GM06990 (cell line): ENCODE measurements around the gene IRF9.

Experiments
- DNase-seq: peaks from one replicate; pipeline ENCODE4 v3.0.0-alpha.2; 2011; ENCODE audit not compliant: insufficient read length; ENCODE audit errors: extremely low read depth
- H3K27me3 ChIP-seq: replicated peaks from 2 replicates; pipeline ENCODE4 v1.6.0; 2011; ENCODE audit warnings: low read length; ENCODE audit not compliant: control insufficient read depth, insufficient read depth
- H3K36me3 ChIP-seq: 2 replicates; pipeline ENCODE4 v1.5.1; 2011; ENCODE audit warnings: low read length; ENCODE audit not compliant: control insufficient read depth, insufficient read depth
- H3K4me3 ChIP-seq: replicated peaks from 2 replicates; pipeline ENCODE4 v1.5.1; 2011; ENCODE audit warnings: low read depth, mild to moderate bottlenecking, control low read depth, low read length
- CTCF ChIP-seq: IDR thresholded peaks from 2 replicates; pipeline ENCODE4 v1.5.1; 2011; ENCODE audit warnings: low read length, control low read depth, mild to moderate bottlenecking, inconsistent platforms; ENCODE audit not compliant: insufficient read depth, poor library complexity, severe bottlenecking

The IRF9 gene

GRCh38 chr14:24115422-24116127 lies 45.5 kb upstream of the IRF9 start:
- DNase-seq: no peak
- Histone ChIP-seq H3K36me3 (peaks cover 28% of the 10 kb centered on the region), H3K27me3 (no peaks in the 10 kb centered on the region), H3K4me3 (peak overlapping the region; percentile 72)
- no peak for TF ChIP-seq CTCF

- DNase-seq: no peak
- H3K4me3 ChIP-seq: peak overlapping the region; percentile 72
- H3K36me3 ChIP-seq: peaks cover 34% of the 10 kb centered on the region
- TF ChIP-seq CTCF: no peak
- no peaks in the 10 kb centered on the region for H3K27me3 ChIP-seq
Observed at GRCh38 chr14:24116128-24116814, 44.8 kb upstream of the IRF9 start.

- H3K4me3 ChIP-seq: no peak overlapping the region
- H3K27me3 ChIP-seq: no peaks in the 10 kb centered on the region
- no peak for TF ChIP-seq CTCF
- peaks cover 34% of the 10 kb centered on the region for H3K36me3 ChIP-seq
- DNase-seq: no peak
Observed at GRCh38 chr14:24117179-24117578, 43.9 kb upstream of the IRF9 start.

GRCh38 chr14:24119691-24120090 lies 41.4 kb upstream of the IRF9 start:
- TF ChIP-seq CTCF: no peak
- DNase-seq: no peak
- Histone ChIP-seq H3K36me3 (peaks cover 41% of the 10 kb centered on the region), H3K27me3 (no peaks in the 10 kb centered on the region), H3K4me3 (no peak overlapping the region)

- no peak for DNase-seq
- Histone ChIP-seq H3K36me3 (peaks cover 43% of the 10 kb centered on the region), H3K4me3 (no peak overlapping the region), H3K27me3 (no peaks in the 10 kb centered on the region)
- no peak for TF ChIP-seq CTCF
Observed at GRCh38 chr14:24121210-24121609, 39.9 kb upstream of the IRF9 start.
